Loucy (cell line): Measurements from ENCODE around the gene C17orf113.

Source experiments
- H2AFZ ChIP-seq: fragments of 200-600 bp; sonication (generic); 2 replicates; pipeline ENCODE4 v1.6.0; 2016; ENCODE audit warnings: antibody characterized with exemption, mild to moderate bottlenecking, low read length, moderate library complexity
- H3F3A ChIP-seq: fragments of 200-600 bp; 2 replicates; pipeline ENCODE4 v1.6.0; 2016; ENCODE audit warnings: antibody characterized with exemption, low read depth, mild to moderate bottlenecking
- H3K27me3 ChIP-seq: fragments of 200-600 bp; sonication (generic); 2 replicates; pipeline ENCODE4 v1.6.1; 2014; ENCODE audit warnings: low read length, mild to moderate bottlenecking; ENCODE audit not compliant: insufficient read depth, poor library complexity, severe bottlenecking
- H3K36me3 ChIP-seq: fragments of 200-600 bp; sonication (generic); 2 replicates; pipeline ENCODE4 v1.6.1; 2016; ENCODE audit warnings: low read length; ENCODE audit not compliant: insufficient read depth
- H3K4me1 ChIP-seq: fragments of 200-600 bp; sonication (generic); 2 replicates; pipeline ENCODE4 v1.5.1; 2014; ENCODE audit warnings: low read length, mild to moderate bottlenecking; ENCODE audit not compliant: insufficient read depth, poor library complexity, severe bottlenecking
- H3K4me2 ChIP-seq: fragments of 200-600 bp; sonication (generic); 2 replicates; pipeline ENCODE4 v1.6.0; 2014; ENCODE audit warnings: antibody characterized with exemption, low read length, low read depth, mild to moderate bottlenecking; ENCODE audit not compliant: poor library complexity, severe bottlenecking
- H3K4me3 ChIP-seq: fragments of 200-600 bp; sonication (generic); 2 replicates; pipeline ENCODE4 v1.5.1; 2014; ENCODE audit warnings: low read length, mild to moderate bottlenecking, mixed read lengths; ENCODE audit not compliant: poor library complexity, severe bottlenecking
- H3K79me2 ChIP-seq: fragments of 200-600 bp; sonication (generic); 2 replicates; pipeline ENCODE4 v1.6.1; 2014; ENCODE audit warnings: low read length; ENCODE audit not compliant: insufficient read depth
- H3K9ac ChIP-seq: fragments of 200-600 bp; sonication (generic); 2 replicates; pipeline ENCODE4 v1.6.0; 2014; ENCODE audit warnings: mild to moderate bottlenecking, low read depth, low read length, moderate library complexity; ENCODE audit not compliant: poor library complexity, severe bottlenecking
- H3K9me2 ChIP-seq: fragments of 200-600 bp; sonication (generic); replicated peaks from 2 replicates; pipeline ENCODE4 v1.6.1; 2016; ENCODE audit warnings: low read depth, low read length, mixed read lengths
- H3K9me3 ChIP-seq: fragments of 200-600 bp; sonication (generic); 2 replicates; pipeline ENCODE4 v1.6.1; 2014; ENCODE audit warnings: mild to moderate bottlenecking, antibody characterized with exemption, low read length, low read depth; ENCODE audit not compliant: insufficient read depth
- H4K20me1 ChIP-seq: fragments of 200-600 bp; sonication (generic); 2 replicates; pipeline ENCODE4 v1.6.0; 2014; ENCODE audit warnings: antibody characterized with exemption, low read length, mild to moderate bottlenecking; ENCODE audit not compliant: insufficient read depth, poor library complexity, severe bottlenecking
- EZH2phosphoT487 ChIP-seq: fragments of 200-600 bp; IDR thresholded peaks from 2 replicates; pipeline ENCODE4 v1.6.1; 2018; ENCODE audit warnings: antibody characterized with exemption, mild to moderate bottlenecking, moderate library complexity, borderline replicate concordance
- TF ChIP-seq, protein P1 (sequence below): fragments of 200-600 bp; sonication (generic); conservative IDR thresholded peaks from 2 replicates; pipeline ENCODE4 v1.5.1; 2014; ENCODE audit warnings: mild to moderate bottlenecking, antibody characterized with exemption, low read length

C17orf113 gene

DNA sequence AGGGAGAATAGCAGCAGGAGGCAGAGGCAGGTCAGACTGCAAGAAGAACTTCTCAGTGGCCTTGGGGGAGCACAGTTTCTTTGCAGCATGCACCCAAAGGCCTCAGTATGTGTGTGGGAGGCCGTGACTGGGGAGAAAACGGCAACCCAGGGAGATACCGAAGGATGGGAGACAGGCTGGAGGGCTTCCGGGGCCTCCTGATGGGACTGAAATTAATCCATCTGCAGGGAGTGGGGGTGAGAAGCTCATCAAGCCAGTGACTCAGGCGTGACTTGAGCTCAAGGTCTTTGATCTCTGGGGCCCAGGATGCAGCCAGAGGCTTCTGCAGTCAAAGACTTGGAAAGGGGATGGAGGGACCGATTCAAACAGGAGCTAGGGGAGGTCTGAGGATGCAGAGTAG, 5.1 kb upstream of the C17orf113 start:
- no peaks in the 10 kb centered on the region for H4K20me1 ChIP-seq
- no peak overlapping the region for H2AFZ ChIP-seq
- H3K79me2 ChIP-seq: no peaks in the 10 kb centered on the region
- H3F3A ChIP-seq: no peaks in the 10 kb centered on the region
- no peaks in the 10 kb centered on the region for H3K36me3 ChIP-seq
- peaks cover 6% of the 10 kb centered on the region for H3K4me1 ChIP-seq
- H3K4me2 ChIP-seq: no peak overlapping the region
- H3K27me3 ChIP-seq: no peaks in the 10 kb centered on the region
- H3K9me3 ChIP-seq: no peaks in the 10 kb centered on the region
- no peak overlapping the region for H3K9ac ChIP-seq
- no peak for TF ChIP-seq EZH2phosphoT487
- TF ChIP-seq, protein P1, sequence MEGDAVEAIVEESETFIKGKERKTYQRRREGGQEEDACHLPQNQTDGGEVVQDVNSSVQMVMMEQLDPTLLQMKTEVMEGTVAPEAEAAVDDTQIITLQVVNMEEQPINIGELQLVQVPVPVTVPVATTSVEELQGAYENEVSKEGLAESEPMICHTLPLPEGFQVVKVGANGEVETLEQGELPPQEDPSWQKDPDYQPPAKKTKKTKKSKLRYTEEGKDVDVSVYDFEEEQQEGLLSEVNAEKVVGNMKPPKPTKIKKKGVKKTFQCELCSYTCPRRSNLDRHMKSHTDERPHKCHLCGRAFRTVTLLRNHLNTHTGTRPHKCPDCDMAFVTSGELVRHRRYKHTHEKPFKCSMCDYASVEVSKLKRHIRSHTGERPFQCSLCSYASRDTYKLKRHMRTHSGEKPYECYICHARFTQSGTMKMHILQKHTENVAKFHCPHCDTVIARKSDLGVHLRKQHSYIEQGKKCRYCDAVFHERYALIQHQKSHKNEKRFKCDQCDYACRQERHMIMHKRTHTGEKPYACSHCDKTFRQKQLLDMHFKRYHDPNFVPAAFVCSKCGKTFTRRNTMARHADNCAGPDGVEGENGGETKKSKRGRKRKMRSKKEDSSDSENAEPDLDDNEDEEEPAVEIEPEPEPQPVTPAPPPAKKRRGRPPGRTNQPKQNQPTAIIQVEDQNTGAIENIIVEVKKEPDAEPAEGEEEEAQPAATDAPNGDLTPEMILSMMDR: no peak
- H3K4me3 ChIP-seq: no peak overlapping the region
- no peaks in the 10 kb centered on the region for H3K9me2 ChIP-seq

DNA sequence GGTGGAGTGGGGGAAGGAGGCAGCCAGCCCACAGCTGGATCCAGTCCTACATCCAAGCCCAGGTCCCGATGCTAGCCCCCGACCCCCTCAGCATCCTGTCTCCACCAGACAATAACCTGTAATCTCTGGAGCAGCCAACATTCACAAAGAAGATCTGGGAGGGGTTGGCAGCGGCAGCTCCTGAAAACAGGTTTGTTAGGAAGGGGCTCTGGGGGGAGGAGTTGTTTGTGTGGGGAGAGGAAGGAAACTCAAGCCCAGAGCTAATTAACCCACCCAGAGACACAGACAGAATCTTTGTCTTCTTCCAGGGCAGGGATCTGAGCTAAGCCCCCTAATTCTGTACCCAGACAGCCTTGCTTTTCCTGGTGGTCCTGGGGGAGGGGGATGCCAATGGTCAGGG, 4.6 kb upstream of the C17orf113 start:
- Histone ChIP-seq H3K9me2 (no peaks in the 10 kb centered on the region), H3K79me2 (no peaks in the 10 kb centered on the region), H2AFZ (no peak overlapping the region), H4K20me1 (no peaks in the 10 kb centered on the region), H3F3A (no peaks in the 10 kb centered on the region), H3K9ac (no peak overlapping the region), H3K27me3 (no peaks in the 10 kb centered on the region), H3K4me3 (no peak overlapping the region), H3K4me1 (peaks cover 4% of the 10 kb centered on the region), H3K9me3 (no peaks in the 10 kb centered on the region), H3K4me2 (no peak overlapping the region), H3K36me3 (no peaks in the 10 kb centered on the region)
- TF ChIP-seq, protein P1: no peak

DNA sequence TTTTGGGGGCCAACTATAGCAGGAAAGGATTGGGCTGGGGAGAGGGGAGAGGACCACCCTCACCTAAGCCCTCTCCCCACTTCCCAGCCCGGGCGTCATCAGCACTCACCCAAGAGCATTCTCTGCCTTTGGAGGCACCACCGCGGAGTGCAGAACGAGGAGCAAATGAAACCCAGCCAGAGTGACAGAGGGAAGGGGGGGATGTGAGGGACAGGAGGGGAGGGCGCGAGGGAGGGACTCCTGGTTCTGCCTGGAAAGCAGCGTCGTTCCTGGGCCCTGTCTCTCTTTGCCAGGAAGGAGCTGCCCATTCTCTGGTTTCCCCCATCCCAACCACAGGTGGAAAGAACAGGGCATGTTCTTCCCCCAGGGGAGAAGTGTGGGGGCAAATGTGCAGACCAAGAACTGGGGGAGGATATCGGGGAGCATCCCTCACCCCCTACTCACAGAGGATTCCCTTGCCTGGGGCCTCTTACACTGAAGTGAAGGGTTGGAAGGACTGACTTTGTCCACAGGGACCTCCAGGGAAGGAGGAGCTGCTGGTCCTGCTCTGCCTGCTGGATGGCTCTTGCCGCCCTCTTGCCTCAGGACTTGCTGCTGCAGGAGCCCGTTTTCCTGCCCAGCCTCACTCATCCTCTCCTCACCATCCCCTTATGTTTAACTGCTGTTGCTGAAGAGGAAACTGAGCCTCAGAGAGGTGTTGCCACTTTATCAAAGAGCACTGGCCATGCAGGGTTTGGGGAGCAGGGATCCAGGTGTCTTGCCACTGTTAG, 3.5 kb upstream of the C17orf113 start:
- H3F3A ChIP-seq: no peaks in the 10 kb centered on the region
- no peaks in the 10 kb centered on the region for H3K9me3 ChIP-seq
- no peaks in the 10 kb centered on the region for H3K79me2 ChIP-seq
- H3K4me3 ChIP-seq: no peak overlapping the region
- H3K9me2 ChIP-seq: no peaks in the 10 kb centered on the region
- no peak overlapping the region for H3K4me2 ChIP-seq
- no peak overlapping the region for H2AFZ ChIP-seq
- H3K36me3 ChIP-seq: no peaks in the 10 kb centered on the region
- no peaks in the 10 kb centered on the region for H4K20me1 ChIP-seq
- TF ChIP-seq, protein P1: no peak
- TF ChIP-seq EZH2phosphoT487: no peak
- H3K9ac ChIP-seq: no peak overlapping the region
- no peaks in the 10 kb centered on the region for H3K27me3 ChIP-seq
- H3K4me1 ChIP-seq: peaks cover 6% of the 10 kb centered on the region
